Activated CD8-positive, alpha-beta memory T cell treated with anti-CD3 and anti-CD28 coated beads, Interleukin-2, amount 50 U/mL, for 1 hour (primary cell): ENCODE data around the gene CHST11.

Source experiments
- DNase-seq: peaks from one replicate; pipeline ENCODE4 v3.0.0-alpha.2; 2020; ENCODE audit errors: extremely low read depth

CHST11 gene

GRCh38 chr12:104628831-104629135 lies 172.0 kb downstream of the CHST11 start:
- DNase-seq, result no peak

- no peak for DNase-seq
Measured at GRCh38 chr12:104630230-104630670, 173.5 kb downstream of the CHST11 start.

- no peak for DNase-seq
Measured at GRCh38 chr12:104631867-104632266, 175.1 kb downstream of the CHST11 start.

- DNase-seq, result no peak
Measured at GRCh38 chr12:104632724-104633201, 176.0 kb downstream of the CHST11 start.

- no peak for DNase-seq
Measured at GRCh38 chr12:104634044-104634443, 177.3 kb downstream of the CHST11 start.

- no peak for DNase-seq
Measured at GRCh38 chr12:104634852-104635251, 178.1 kb downstream of the CHST11 start.

- DNase-seq, result no peak
Measured at GRCh38 chr12:104635607-104636343, 179.0 kb downstream of the CHST11 start.

- no peak for DNase-seq
Measured at GRCh38 chr12:104636496-104636895, 179.7 kb downstream of the CHST11 start.

- no peak for DNase-seq
Measured at GRCh38 chr12:104637604-104638003, 180.9 kb downstream of the CHST11 start.

GRCh38 chr12:104638218-104638850 lies 181.6 kb downstream of the CHST11 start:
- DNase-seq, result no peak

GRCh38 chr12:104638851-104639240 lies 182.1 kb downstream of the CHST11 start:
- no peak for DNase-seq

- DNase-seq, result no peak
Measured at GRCh38 chr12:104640956-104641355, 184.2 kb downstream of the CHST11 start.

GRCh38 chr12:104641862-104642261 lies 185.1 kb downstream of the CHST11 start:
- DNase-seq, result no peak

- no peak for DNase-seq
Measured at GRCh38 chr12:104643093-104643818, 186.5 kb downstream of the CHST11 start.

- no peak for DNase-seq
Measured at GRCh38 chr12:104643819-104644669, 187.3 kb downstream of the CHST11 start.

- DNase-seq, result no peak
Measured at GRCh38 chr12:104648756-104649155, 192.0 kb downstream of the CHST11 start.

- no peak for DNase-seq
Measured at GRCh38 chr12:104649217-104649824, 192.6 kb downstream of the CHST11 start.

- no peak for DNase-seq
Measured at GRCh38 chr12:104649921-104650320, 193.2 kb downstream of the CHST11 start.

- DNase-seq, result no peak
Measured at GRCh38 chr12:104650541-104650940, 193.8 kb downstream of the CHST11 start.

GRCh38 chr12:104651811-104652210 lies 195.1 kb downstream of the CHST11 start:
- no peak for DNase-seq

- no peak for DNase-seq
Measured at GRCh38 chr12:104652358-104652757, 195.6 kb downstream of the CHST11 start.
